ENCODE data around the gene LIN37.

LIN37 gene

DNA sequence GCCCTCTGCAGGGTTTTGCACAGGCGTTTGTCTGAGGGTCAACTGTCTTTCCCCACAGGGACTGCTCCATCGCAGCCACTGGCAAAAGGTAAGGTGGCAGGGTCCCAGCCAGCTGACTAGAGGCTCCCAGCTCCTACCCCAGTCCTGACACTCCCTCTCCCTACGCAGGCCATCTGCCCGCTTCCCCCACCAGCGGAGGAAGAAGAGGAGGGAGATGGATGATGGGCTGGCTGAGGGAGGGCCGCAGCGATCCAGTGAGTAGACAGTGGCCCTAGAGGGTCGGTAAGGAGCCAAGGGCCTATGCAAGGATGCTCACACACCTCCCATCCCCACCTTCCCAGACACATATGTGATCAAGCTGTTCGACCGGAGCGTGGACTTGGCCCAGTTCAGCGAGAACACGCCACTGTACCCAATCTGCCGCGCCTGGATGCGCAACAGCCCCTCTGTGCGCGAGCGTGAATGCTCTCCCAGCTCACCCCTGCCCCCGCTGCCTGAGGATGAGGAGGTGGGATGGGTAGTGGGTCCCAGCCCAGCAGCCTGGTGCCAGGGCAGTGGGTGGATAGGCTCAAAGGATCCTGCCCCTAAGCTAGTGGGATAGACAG lies 4.5 kb downstream of the LIN37 start:
- Mint-ChIP-seq H3K27me3 (peaks cover 6% of the 10 kb centered on the region), H3K36me3 (peaks cover 4% of the 10 kb centered on the region), H3K27ac (no peak overlapping the region)

DNA sequence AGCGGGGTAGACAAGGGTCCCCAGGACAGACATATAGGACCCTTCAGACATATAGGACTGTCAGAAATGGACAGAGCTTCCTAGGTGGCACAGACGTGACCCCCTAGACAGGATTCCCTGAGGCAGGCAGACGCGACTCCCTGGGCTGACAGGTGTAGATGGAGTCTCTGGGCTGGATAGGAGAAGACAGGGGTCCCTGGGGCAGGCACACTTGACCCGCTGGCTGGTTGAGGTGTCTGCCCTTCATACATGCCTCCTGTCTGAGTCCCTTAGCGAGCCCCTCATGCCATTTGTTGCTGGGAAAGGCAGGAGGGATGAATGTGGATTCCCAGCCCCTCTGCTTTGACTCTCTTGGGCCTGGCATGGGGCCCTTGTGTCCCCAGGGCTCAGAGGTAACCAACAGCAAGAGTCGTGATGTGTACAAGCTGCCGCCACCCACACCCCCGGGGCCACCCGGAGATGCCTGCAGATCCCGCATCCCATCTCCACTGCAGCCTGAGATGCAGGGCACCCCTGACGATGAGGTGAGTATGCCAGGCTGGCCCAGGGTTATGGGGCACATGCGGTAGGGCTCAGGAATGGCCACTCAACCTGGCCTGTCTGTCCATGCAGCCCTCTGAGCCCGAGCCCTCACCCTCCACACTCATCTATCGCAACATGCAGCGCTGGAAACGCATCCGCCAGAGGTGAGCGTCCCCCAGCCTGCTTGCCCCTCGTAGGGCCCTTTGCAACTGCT lies 5.4 kb downstream of the LIN37 start:
- Mint-ChIP-seq H3K27ac (no peak overlapping the region), H3K4me3 (peak overlapping the region; percentile 15), H3K36me3 (peaks cover 4% of the 10 kb centered on the region), H3K27me3 (peaks cover 7% of the 10 kb centered on the region), H3K4me1 (peaks cover 33% of the 10 kb centered on the region), H3K9me3 (no peaks in the 10 kb centered on the region)

More for the DNA sequence above, 4.5 kb downstream of the LIN37 start:
- no peaks in the 10 kb centered on the region for H3K9me3 Mint-ChIP-seq
- H3K4me3 Mint-ChIP-seq, result no peak overlapping the region
- peaks cover 41% of the 10 kb centered on the region for H3K4me1 Mint-ChIP-seq

DNA sequence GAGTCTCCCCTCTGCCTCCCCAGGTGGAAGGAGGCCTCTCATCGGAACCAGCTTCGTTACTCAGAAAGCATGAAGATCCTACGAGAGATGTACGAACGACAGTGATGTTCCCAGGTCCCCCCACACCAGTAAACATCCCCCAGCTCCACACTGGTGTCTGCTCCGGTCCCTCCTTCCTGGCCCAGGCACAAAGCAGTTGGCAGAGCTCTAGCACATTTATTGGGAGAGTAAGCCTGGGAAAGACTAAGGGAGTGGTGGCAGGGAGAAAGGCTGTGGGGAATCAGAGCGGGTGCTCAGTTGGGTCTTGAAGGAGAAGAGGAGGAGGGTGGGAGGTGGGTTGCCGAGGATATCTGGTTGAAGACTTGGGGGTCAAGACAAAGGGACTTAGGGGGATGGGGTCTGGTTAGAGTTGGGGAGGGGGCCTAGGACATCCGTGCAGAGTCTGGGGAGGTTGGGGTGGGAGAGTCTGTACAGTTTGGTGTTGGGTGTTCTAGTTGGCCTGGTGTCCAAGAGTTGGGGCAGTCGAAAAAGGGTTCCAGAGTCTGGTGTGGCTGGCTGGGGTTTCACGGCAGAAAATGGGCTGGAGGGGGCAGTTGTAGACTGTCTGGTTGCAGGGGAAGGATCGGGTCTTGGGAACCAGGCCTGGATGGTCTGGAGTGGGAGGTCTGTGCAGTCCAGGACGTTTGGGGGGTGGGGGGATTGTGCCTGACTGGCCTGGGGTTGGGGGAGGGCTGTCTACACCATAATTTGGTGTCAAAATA lies 6.2 kb downstream of the LIN37 start:
- H3K36me3 Mint-ChIP-seq, result peaks cover 4% of the 10 kb centered on the region
- no peaks in the 10 kb centered on the region for H3K9me3 Mint-ChIP-seq
- peak overlapping the region; percentile 15 for H3K4me3 Mint-ChIP-seq
- peaks cover 33% of the 10 kb centered on the region for H3K4me1 Mint-ChIP-seq
- peaks cover 7% of the 10 kb centered on the region for H3K27me3 Mint-ChIP-seq
- no peak overlapping the region for H3K27ac Mint-ChIP-seq

DNA sequence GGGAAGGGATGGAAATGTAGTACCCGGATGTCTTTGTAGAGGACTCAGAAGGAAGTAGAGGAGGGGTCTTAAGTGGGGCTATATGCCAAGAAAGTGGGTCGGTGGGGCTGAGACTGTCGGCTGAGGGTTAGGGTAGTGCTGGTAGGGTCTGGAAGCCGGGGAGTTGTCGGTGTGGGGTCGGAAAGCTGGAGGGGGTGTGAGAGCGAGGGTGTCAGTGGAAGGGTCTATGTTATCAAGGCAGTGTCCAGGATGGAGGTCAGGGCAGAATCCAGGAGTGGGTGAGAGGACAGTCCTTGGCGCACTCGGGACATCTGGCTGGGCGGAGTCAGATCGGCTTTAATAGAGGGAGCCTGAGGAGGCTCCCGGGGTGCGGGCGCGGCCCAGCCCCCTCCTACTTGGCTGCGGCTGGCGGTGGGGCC lies 6.8 kb downstream of the LIN37 start:
- Mint-ChIP-seq H3K27ac (peak overlapping the region; percentile 76), H3K4me3 (peak overlapping the region; percentile 36), H3K36me3 (peaks cover 4% of the 10 kb centered on the region), H3K27me3 (peaks cover 7% of the 10 kb centered on the region), H3K9me3 (no peaks in the 10 kb centered on the region), H3K4me1 (peaks cover 31% of the 10 kb centered on the region)

DNA sequence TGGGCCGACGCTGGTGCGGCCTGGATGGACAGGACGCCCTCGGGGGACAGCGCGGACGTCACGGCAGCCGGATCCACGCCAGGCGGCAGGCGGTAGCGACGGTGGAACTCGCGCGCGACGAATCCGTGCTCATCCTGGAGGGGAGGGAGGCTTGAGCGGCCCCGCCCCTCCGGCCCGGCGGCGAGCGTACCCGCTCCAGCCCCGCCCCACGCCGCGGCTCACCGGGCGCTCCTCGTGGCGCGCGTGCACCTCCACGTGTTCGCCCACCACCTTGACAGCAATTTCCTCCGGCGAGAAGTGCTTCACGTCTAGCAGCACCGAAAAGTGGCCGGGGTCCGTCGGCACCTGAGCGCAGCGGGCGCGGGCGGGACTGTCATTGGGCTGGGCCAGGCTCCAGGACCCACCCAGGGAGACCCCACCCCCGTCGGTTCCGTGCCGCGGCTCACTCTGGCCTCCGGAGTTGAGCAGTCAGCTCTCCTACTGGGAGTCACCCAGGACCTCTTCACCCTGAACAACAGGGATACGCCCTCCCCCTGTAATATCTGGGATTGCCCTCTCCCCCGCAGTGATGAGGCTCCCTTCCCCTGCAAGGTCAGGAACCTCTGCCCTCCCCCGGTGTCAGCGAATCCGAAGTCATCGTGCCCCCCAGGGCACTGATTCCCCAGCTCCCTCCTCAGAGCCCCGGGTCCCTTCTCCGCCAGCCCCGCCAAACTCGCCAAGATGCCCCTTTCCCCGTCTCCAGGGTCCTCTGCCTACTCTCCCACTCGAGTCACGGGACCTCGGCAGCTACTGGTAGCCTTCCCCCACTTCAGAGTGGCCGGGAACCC lies 7.4 kb downstream of the LIN37 start:
- peaks cover 4% of the 10 kb centered on the region for H3K36me3 Mint-ChIP-seq
- H3K9me3 Mint-ChIP-seq, result no peaks in the 10 kb centered on the region
- peaks cover 31% of the 10 kb centered on the region for H3K4me1 Mint-ChIP-seq
- peak overlapping the region; percentile 58 for H3K4me3 Mint-ChIP-seq
- H3K27me3 Mint-ChIP-seq, result peaks cover 7% of the 10 kb centered on the region
- no peak overlapping the region for H3K27ac Mint-ChIP-seq

DNA sequence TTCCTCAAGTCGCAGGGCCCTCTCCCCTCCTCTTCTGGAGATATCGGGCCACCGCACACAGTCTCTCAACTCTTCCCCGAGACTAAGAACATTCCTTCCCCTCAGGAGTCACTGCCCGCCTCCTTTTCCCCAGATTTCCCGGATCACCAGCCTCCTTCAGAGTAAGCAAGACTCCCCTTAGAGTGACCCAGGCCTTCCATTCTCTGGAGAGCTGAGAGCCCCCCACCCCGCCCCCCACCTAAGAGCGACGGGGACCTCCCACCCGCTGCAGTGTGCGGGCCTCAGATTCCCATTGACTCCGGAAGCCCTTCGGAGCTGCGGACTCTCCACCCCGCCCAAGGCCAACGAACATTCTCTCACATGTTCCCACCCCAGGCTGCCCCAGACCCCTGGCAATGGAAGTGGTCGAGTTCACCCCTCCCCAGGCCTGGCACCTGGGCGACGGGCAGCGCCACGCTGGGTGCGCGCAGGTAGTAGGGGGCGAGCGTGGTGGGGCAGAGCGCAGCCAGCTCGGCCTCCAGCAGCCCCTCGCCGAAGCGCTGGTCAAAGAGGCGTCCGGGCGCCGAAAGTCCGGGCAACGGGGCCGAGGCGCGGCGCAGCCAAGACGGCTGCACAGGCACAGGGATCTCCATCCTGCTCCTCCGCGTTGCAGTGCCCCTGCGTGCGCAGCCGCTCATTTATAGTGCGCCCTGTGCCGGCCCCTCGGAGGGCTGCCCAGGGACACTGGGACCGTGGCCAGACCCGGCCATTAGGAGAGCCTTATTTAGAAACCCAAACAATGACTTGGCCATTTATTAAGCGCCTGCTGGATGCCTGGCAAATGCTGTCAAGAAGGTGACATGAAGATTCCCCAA lies 8.2 kb downstream of the LIN37 start, which contains the start of gene HSPB6:
Gene HSPB6, minus strand, starts transcription at position 653 of the 854 bp plus-strand sequence. Its CDS starts 21 bp downstream, at position 632.
- peak within 1 kb of the TSS; percentile 99 for H3K4me3 Mint-ChIP-seq
- peaks cover 7% of the 10 kb centered on the region for H3K27me3 Mint-ChIP-seq
- peaks cover 31% of the 10 kb centered on the region for H3K4me1 Mint-ChIP-seq
- peaks cover 4% of the 10 kb centered on the region for H3K36me3 Mint-ChIP-seq
- no peaks in the 10 kb centered on the region for H3K9me3 Mint-ChIP-seq
- H3K27ac Mint-ChIP-seq, result peak within 1 kb of the TSS; percentile 99

DNA sequence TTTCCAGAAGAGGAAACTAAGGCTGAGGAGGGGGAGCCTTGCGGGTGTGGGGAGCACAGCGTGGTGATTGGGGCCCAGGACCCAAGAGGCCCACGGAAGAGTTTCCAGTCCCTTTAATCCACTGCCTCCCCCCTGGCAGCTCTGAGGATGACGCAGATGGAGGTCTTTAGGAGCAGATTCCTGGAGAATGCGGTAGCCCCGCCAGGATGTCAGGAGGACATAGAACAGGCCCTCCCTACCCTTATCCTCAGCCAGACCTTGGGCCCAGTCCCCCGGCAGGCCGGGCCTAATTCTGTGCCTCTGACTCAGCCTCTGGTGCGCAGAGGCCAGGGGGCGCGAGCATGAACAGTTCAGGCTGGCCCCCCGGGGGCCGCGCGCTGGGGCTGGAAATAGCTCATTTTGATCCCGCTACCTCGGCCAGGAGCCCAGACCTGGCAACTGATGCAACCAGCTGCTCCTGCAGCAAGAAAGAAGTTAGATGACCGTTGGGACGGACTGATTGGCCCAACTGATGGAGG lies 8.9 kb downstream of the LIN37 start:
- Mint-ChIP-seq H3K4me1 (peaks cover 31% of the 10 kb centered on the region), H3K27me3 (peaks cover 7% of the 10 kb centered on the region), H3K4me3 (peak overlapping the region; percentile 99), H3K9me3 (no peaks in the 10 kb centered on the region), H3K36me3 (peaks cover 4% of the 10 kb centered on the region), H3K27ac (no peak overlapping the region)

DNA sequence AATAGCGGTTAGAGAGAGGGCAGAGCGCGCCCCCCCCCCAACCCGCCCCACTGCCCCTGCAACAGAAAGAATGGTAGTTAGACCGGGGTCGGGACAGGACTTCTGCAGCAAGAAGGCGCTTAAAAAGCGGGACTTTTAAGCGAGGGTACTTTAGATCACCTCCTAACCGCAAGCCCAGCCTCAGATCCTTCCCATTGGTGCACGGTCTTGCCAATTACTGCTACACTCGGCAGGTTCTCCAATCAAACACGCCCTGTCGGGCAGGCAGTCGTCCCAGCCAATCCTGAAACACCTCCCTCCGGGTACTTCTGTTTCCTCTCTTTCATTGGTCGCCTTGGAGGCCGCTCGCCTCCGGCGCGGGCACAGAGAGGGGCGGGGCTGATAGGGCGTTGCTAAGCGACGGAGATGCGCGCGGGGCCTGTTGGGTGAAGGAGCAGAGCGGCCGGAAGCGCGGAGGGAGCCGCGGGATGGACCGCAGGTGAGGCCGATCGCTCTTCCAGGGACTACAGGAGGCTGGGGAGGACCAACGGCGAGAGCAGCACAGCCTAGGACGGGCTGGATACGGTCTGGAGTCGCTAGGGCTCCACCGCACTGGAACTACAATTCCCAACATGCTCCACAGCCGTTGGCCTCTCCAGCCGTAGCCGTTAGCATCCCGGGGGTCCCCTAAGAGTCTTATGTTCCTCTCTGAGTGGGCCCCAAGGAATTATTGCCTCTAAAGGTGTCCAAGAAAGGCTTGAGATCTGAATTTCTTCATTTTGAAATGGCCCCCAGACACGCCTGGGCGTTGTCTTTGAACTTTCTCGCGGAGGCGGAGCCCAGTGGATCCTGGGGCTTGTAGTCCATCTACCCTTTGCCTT lies 9.6 kb downstream of the LIN37 start, which contains the start of gene PROSER3:
Gene PROSER3, plus strand, starts transcription at position 428 of the 860 bp plus-strand sequence. Its CDS starts 40 bp downstream, at position 468.
- Mint-ChIP-seq H3K9me3 (no peaks in the 10 kb centered on the region), H3K27me3 (peaks cover 7% of the 10 kb centered on the region), H3K36me3 (peaks cover 4% of the 10 kb centered on the region), H3K4me1 (peaks cover 31% of the 10 kb centered on the region), H3K4me3 (peak within 1 kb of the TSS; percentile 99), H3K27ac (peak within 1 kb of the TSS; percentile 99)

DNA sequence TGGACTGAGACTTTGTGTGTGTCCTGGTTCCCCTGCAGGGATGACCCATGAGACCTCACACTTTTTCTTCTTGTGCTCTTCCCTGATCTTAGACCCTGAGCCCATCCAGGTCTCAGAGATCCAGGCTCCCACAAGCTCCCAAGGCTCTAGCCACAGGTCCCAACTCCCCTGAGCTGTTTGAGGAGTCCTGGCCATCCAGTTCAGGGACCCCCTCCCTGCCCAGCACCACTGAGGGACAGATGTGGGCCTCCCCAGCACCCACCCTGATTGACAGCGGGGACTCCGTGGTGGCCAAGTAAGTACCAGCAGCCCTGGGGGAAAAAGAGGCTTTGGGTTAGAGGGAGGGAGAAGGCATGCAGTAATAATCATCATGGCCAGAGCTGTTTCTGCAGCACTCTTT lies 11.3 kb downstream of the LIN37 start:
- Mint-ChIP-seq H3K36me3 (peaks cover 3% of the 10 kb centered on the region), H3K27ac (no peak overlapping the region), H3K9me3 (no peaks in the 10 kb centered on the region), H3K4me1 (peaks cover 31% of the 10 kb centered on the region), H3K4me3 (peak overlapping the region; percentile 99), H3K27me3 (peaks cover 7% of the 10 kb centered on the region)

DNA sequence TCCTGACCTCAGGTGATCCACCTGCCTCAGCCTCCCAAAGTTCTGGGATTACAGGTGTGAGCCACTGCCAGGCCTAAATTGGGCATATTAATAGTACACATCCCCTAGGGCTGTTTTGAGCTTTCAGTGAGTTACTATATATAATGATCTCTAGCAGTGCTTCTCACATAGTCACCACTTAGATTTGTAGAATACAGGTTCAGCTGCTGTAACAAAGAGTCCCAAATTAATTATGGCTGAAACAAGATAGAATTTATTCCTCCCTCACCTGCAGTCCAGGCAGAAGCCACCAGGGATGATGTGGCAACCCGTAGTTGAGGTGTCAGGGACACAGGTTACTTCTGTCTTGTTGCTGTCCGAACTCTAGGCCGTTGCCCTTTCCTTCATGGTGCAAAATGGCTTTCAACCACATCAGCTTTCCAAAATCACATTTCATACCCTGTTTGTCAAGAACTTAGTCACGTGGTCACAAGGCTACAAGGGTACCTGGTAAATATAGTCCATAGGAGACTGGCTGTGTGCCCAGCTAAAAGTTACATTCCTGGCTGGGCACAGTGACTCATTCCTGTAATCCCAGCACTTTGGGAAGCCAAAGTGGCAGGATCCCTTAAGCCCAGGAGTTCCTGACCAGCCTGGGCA lies 12.5 kb downstream of the LIN37 start:
- peak overlapping the region; percentile 36 for H3K4me3 Mint-ChIP-seq
- no peaks in the 10 kb centered on the region for H3K36me3 Mint-ChIP-seq
- no peak overlapping the region for H3K27ac Mint-ChIP-seq
- H3K9me3 Mint-ChIP-seq, result no peaks in the 10 kb centered on the region
- peaks cover 26% of the 10 kb centered on the region for H3K4me1 Mint-ChIP-seq
- peaks cover 3% of the 10 kb centered on the region for H3K27me3 Mint-ChIP-seq

DNA sequence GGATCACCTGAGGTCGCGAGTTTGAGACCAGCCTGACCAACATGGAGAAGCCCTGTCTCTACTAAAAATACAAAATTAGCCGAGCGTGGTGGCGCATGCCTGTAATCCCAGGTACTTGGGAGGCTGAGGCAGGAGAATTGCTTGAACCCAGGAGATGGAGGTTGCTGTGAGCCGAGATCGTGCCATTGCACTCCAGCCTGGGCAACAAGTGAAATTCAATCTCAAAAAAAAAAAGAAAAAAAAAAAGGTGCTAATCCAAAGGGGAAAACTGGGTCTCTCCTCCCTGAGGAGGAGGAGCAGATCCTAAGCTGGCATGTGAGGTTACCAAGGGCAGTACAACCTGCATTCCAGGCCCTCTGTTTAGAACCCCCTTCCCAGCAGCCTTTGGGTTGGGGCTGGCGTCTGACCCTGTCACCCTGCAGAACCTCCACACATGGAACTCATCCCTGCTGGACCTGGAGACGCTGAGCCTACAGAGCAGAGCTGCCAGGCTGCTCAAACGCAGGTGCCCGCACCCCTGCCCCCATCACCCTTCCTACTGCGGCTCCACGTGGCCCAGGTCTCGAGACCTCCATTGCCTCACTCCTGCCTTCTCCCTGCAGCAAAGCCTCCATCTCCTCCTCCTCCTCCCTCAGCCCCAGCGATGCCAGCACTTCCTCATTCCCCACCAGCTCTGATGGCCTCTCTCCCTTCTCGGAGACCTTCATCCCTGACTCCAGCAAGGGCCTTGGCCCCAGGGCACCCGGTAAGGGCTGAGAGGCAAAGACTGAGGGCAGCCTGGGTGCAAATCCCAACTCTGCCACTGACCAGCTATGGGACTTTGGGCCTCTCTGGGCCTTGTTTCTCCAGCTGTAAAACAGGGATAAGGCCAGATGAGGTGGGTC lies 16.3 kb downstream of the LIN37 start:
- Mint-ChIP-seq H3K36me3 (peaks cover 3% of the 10 kb centered on the region), H3K27ac (no peak overlapping the region), H3K4me1 (peaks cover under 1% of the 10 kb centered on the region), H3K27me3 (no peaks in the 10 kb centered on the region), H3K4me3 (no peak overlapping the region), H3K9me3 (no peaks in the 10 kb centered on the region)

DNA sequence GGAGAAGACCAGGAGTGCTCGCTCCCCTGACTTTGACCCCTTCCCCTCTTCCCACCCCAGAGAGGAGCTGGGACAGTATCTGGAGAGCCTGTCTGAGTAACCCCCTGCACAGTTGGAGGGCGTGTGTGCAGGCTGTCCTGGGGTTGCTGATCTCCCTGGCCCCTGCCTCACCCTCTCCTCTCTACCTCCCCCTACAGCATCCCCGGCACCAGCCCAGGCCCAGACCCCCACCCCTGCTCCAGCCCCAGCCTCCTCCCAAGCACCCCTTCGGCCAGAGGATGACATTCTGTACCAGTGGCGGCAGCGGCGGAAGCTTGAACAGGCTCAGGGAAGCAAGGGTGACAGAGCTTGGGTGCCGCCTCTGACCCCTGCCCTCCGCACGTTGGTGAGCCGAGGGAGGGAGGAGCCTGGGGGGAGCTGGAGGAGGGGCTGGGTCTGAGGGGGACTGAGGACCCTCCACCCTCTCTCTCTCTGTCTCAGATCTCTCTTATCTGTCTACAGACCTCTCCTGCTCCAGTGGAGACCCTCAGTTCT lies 18.3 kb downstream of the LIN37 start:
- Mint-ChIP-seq H3K27me3 (no peaks in the 10 kb centered on the region), H3K4me1 (no peaks in the 10 kb centered on the region), H3K9me3 (no peaks in the 10 kb centered on the region), H3K27ac (no peak overlapping the region), H3K36me3 (peaks cover 3% of the 10 kb centered on the region), H3K4me3 (no peak overlapping the region)
